ENCODE results near the gene IZUMO3. TPM values are rescaled to one million over a fixed set of nuclear protein-coding genes. Genes with fewer than 3 reads are reported as not detected.

IZUMO3 gene
- not detected in 2 replicates for total RNA-seq

DNA sequence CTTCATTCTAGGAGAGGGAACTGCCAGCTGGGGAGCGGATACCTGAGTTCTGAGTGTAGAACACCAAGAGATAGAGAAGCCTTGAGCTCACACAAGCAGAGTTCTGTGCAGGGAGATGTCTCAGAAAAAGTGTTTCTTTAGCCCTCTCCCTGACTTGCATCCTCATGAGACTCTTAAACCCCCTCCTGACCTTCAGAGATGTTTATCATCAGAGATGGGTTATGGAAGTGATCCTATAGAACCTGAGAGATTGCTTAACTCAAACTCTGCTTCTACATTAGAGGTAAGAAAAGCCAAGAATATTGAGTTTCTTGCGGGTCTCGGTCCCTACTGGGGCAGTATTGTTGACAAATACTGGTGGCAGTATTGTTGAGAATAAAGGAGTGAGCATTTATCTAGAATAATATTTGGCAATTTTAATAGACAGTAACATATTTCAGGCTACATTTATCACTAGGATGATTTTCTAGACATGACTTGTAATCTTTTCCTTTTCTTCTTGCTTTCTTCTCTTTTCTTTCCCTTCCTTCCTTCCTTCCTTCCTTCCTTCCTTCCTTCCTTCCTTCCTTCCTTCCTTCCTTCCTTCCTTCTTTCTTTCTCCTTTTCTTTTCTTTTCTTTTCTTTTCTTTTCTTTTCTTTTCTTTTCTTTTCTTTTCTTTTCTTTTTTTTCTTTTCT lies at the start of gene IZUMO3:
Gene IZUMO3 (minus strand): TSS at position 51 of the 676 bp plus-strand sequence. CDS start 248 bp downstream, outside the sequence.

